Adrenal gland (tissue), 5 donors: ENCODE measurements around the gene TNNT2.

Experiments
- POLR2A ChIP-seq, 2 donors: fragments of 450-650 bp; IDR thresholded peaks; one replicate each; pipeline ENCODE4 v1.6.1; 2017; ENCODE audit warnings: antibody characterized with exemption in 2 of 2, mild to moderate bottlenecking in 2 of 2, moderate library complexity in 1 of 2
- TF ChIP-seq, protein P1 (sequence below), 6 experiments: fragments of 450-650 bp in 4 of 6; fragments of 200-600 bp in 2 of 6; sonication (generic) in 1 of 6; IDR thresholded peaks; 1 replicate in 5 of 6; 2 replicates in 1 of 6; pipeline versions ENCODE4 v1.5.1 to v1.8.0; 2016 to 2021; ENCODE audit warnings: antibody characterized with exemption in 6 of 6, mild to moderate bottlenecking in 2 of 6, moderate library complexity in 1 of 6
- donor health status: DM: no; HTN: no; CAD: no.

GRCh38 chr1:201419256-201419655, 41.8 kb upstream of the TNNT2 start:
- TF ChIP-seq, protein P1, sequence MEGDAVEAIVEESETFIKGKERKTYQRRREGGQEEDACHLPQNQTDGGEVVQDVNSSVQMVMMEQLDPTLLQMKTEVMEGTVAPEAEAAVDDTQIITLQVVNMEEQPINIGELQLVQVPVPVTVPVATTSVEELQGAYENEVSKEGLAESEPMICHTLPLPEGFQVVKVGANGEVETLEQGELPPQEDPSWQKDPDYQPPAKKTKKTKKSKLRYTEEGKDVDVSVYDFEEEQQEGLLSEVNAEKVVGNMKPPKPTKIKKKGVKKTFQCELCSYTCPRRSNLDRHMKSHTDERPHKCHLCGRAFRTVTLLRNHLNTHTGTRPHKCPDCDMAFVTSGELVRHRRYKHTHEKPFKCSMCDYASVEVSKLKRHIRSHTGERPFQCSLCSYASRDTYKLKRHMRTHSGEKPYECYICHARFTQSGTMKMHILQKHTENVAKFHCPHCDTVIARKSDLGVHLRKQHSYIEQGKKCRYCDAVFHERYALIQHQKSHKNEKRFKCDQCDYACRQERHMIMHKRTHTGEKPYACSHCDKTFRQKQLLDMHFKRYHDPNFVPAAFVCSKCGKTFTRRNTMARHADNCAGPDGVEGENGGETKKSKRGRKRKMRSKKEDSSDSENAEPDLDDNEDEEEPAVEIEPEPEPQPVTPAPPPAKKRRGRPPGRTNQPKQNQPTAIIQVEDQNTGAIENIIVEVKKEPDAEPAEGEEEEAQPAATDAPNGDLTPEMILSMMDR (IDR thresholded peaks at IDR 0.05): no peak
- TF ChIP-seq POLR2A (IDR thresholded peaks at IDR 0.05): no peak
